H9 (cell line): ENCODE data around the gene PCCA. TPM values are rescaled to one million over a fixed set of nuclear protein-coding genes. Genes with fewer than 3 reads are reported as not detected.

Experiments used
- DNase-seq: peaks from one replicate; pipeline ENCODE4 v3.0.0-alpha.2; 2017
- H2AFZ ChIP-seq: one replicate; pipeline ENCODE4 v1.6.1; 2013; ENCODE audit warnings: mild to moderate bottlenecking, low read length, control low read depth, moderate library complexity
- H2AK5ac ChIP-seq: 2 replicates; pipeline ENCODE4 v1.6.1; 2013; ENCODE audit warnings: low read length, control low read depth, mixed read lengths; ENCODE audit not compliant: insufficient read length
- H2BK120ac ChIP-seq: one replicate; pipeline ENCODE4 v1.6.1; 2013; ENCODE audit warnings: low read depth, mild to moderate bottlenecking, low read length, control low read depth, inconsistent platforms; ENCODE audit not compliant: poor library complexity, severe bottlenecking
- H2BK12ac ChIP-seq: 2 replicates; pipeline ENCODE4 v1.6.1; 2013; ENCODE audit warnings: low read length, control low read depth, mixed read lengths, low read depth; ENCODE audit not compliant: insufficient read length
- H2BK15ac ChIP-seq: 2 replicates; pipeline ENCODE4 v1.6.1; 2013; ENCODE audit warnings: low read depth, low read length, control low read depth
- H2BK20ac ChIP-seq: one replicate; pipeline ENCODE4 v1.6.1; 2013; ENCODE audit warnings: low read depth, mild to moderate bottlenecking, low read length, control low read depth, inconsistent platforms; ENCODE audit not compliant: poor library complexity, severe bottlenecking
- H2BK5ac ChIP-seq: 2 replicates; pipeline ENCODE4 v1.6.1; 2013; ENCODE audit warnings: low read length, control low read depth, mixed read lengths; ENCODE audit not compliant: insufficient read length
- H3K14ac ChIP-seq: 2 replicates; pipeline ENCODE4 v1.6.1; 2013; ENCODE audit warnings: low read length, control low read depth; ENCODE audit not compliant: insufficient read depth
- H3K18ac ChIP-seq: 2 replicates; pipeline ENCODE4 v1.6.1; 2013; ENCODE audit warnings: low read depth, mild to moderate bottlenecking, mixed read lengths, low read length, control low read depth; ENCODE audit not compliant: insufficient read length
- H3K23ac ChIP-seq: 2 replicates; pipeline ENCODE4 v1.6.1; 2013; ENCODE audit warnings: low read length, control low read depth, mixed read lengths, low read depth; ENCODE audit not compliant: insufficient read length
- H3K23me2 ChIP-seq: 2 replicates; pipeline ENCODE4 v1.6.1; 2013; ENCODE audit warnings: low read depth, mild to moderate bottlenecking, mixed read lengths, low read length, control low read depth; ENCODE audit not compliant: insufficient read length, poor library complexity, severe bottlenecking
- H3K27ac ChIP-seq: 2 replicates; pipeline ENCODE4 v1.5.1; 2013; ENCODE audit warnings: low read length, control low read depth, mixed read lengths, low read depth; ENCODE audit not compliant: insufficient read length
- H3K27me3 ChIP-seq: 2 replicates; pipeline ENCODE4 v1.6.1; 2013; ENCODE audit warnings: low read length, control low read depth, inconsistent platforms; ENCODE audit not compliant: insufficient read depth
- H3K4ac ChIP-seq: 2 replicates; pipeline ENCODE4 v1.6.1; 2013; ENCODE audit warnings: low read depth, mild to moderate bottlenecking, control low read depth, inconsistent platforms, low read length, moderate library complexity
- H3K4me1 ChIP-seq: 2 replicates; pipeline ENCODE4 v1.6.1; 2013; ENCODE audit warnings: low read length, control low read depth, inconsistent platforms; ENCODE audit not compliant: insufficient read depth
- H3K4me2 ChIP-seq: 2 replicates; pipeline ENCODE4 v1.6.1; 2013; ENCODE audit warnings: low read length, control low read depth, mixed read lengths; ENCODE audit not compliant: insufficient read length, insufficient read depth
- H3K56ac ChIP-seq: 2 replicates; pipeline ENCODE4 v1.6.1; 2013; ENCODE audit warnings: low read depth, mild to moderate bottlenecking, mixed read lengths, low read length, control low read depth; ENCODE audit not compliant: insufficient read length
- H3K79me1 ChIP-seq: 2 replicates; pipeline ENCODE4 v1.6.1; 2013; ENCODE audit warnings: low read depth, mild to moderate bottlenecking, moderate library complexity, low read length, control low read depth, inconsistent platforms; ENCODE audit not compliant: insufficient read depth, poor library complexity, severe bottlenecking
- H3K79me2 ChIP-seq: 2 replicates; pipeline ENCODE4 v1.6.1; 2013; ENCODE audit warnings: low read length, control low read depth, inconsistent platforms; ENCODE audit not compliant: insufficient read depth
- H3K9ac ChIP-seq: 2 replicates; pipeline ENCODE4 v1.6.1; 2013; ENCODE audit warnings: low read length, control low read depth, mixed read lengths; ENCODE audit not compliant: insufficient read length; ENCODE audit errors: extremely low read depth
- H3K9me3 ChIP-seq: one replicate; pipeline ENCODE4 v1.6.1; 2013; ENCODE audit warnings: low read depth, low read length, inconsistent platforms; ENCODE audit not compliant: control insufficient read depth
- H3T11ph ChIP-seq: one replicate; pipeline ENCODE4 v1.6.1; 2013; ENCODE audit warnings: mild to moderate bottlenecking, low read length, control low read depth, inconsistent platforms
- H4K20me1 ChIP-seq: one replicate; pipeline ENCODE4 v1.6.1; 2013; ENCODE audit not compliant: control insufficient read depth, insufficient read length, insufficient read depth
- H4K5ac ChIP-seq: 2 replicates; pipeline ENCODE4 v1.6.1; 2013; ENCODE audit warnings: low read depth, mild to moderate bottlenecking, mixed read lengths, low read length, control low read depth; ENCODE audit not compliant: insufficient read length
- H4K8ac ChIP-seq: replicated peaks from 2 replicates; pipeline ENCODE4 v1.6.1; 2013; ENCODE audit warnings: low read length, control low read depth, mixed read lengths, low read depth; ENCODE audit not compliant: insufficient read length
- H4K91ac ChIP-seq: 2 replicates; pipeline ENCODE4 v1.6.1; 2013; ENCODE audit warnings: low read depth, mild to moderate bottlenecking, moderate library complexity, mixed read lengths, low read length, control low read depth; ENCODE audit not compliant: insufficient read length
- H3K27ac Mint-ChIP-seq, 3 experiments: 2 replicates in 2 of 3; 3 replicates in 1 of 3; pipeline ENCODE4 v1.8.0; 2020 to 2021; ENCODE audit warnings: mixed read lengths in 3 of 3, mild to moderate bottlenecking in 1 of 3, moderate library complexity in 1 of 3
- H3K27me3 Mint-ChIP-seq: 2 replicates; pipeline ENCODE4 v1.8.0; 2021; ENCODE audit warnings: low read depth, mild to moderate bottlenecking, moderate library complexity, mixed read lengths
- H3K36me3 Mint-ChIP-seq, 3 experiments: 2 replicates in 2 of 3; 3 replicates in 1 of 3; pipeline ENCODE4 v1.8.0; 2020 to 2021; ENCODE audit warnings: low read depth in 3 of 3, mixed read lengths in 3 of 3; ENCODE audit not compliant: insufficient read depth in 1 of 3
- H3K4me1 Mint-ChIP-seq, 2 experiments: 2 replicates each; pipeline ENCODE4 v1.8.0; 2020; ENCODE audit warnings: mixed read lengths in 2 of 2
- H3K4me3 Mint-ChIP-seq, 2 experiments: 2 replicates in 1 of 2; 3 replicates in 1 of 2; pipeline ENCODE4 v1.8.0; 2020 to 2021; ENCODE audit warnings: mild to moderate bottlenecking in 2 of 2, mixed read lengths in 2 of 2, moderate library complexity in 1 of 2
- H3K9me3 Mint-ChIP-seq, 2 experiments: 2 replicates in 1 of 2; 3 replicates in 1 of 2; pipeline ENCODE4 v1.8.0; 2020; ENCODE audit warnings: mild to moderate bottlenecking in 2 of 2, mixed read lengths in 2 of 2, moderate library complexity in 1 of 2
- WGBS: extraction: QIAGEN DNeasy Blood & Tissue Kit; methylation state at CpG from one replicate; pipeline ENCODE4 v1.1.7; 2013; ENCODE audit warnings: missing lambda C conversion rate, low lambda C conversion rate, mixed read lengths; ENCODE audit not compliant: insufficient read length; ENCODE audit errors: extremely low coverage; 5-methylcytosine and 5-hydroxymethylcytosine counted together
- total RNA-seq: library from RNA; stranded (reverse); gene quantifications from 2 replicates; pipeline ENCODE4 v1.2.1, GENCODE V29; 2021
- TF ChIP-seq, protein P1 (sequence below): fragments of 200-600 bp; sonication (generic); conservative IDR thresholded peaks from 3 replicates; pipeline ENCODE4 v1.8.0; 2021; ENCODE audit warnings: antibody characterized with exemption, mild to moderate bottlenecking

Gene PCCA
- total RNA-seq, 1 experiment from 2014 or later: 56.5 TPM

- H3K36me3 Mint-ChIP-seq: peaks cover 5 to 28% (median 24%) of the 10 kb centered on the region in 3 experiments; a peak in 6 of 7 replicates
Observed at GRCh38 chr13:100273138-100273537, 184.2 kb downstream of the PCCA start.

More at GRCh38 chr13:100273138-100273537, 184.2 kb downstream of the PCCA start:
- Mint-ChIP-seq H3K27me3 (no peaks in the 10 kb centered on the region), H3K4me1 (peaks cover 12 to 15% of the 10 kb centered on the region in 2 experiments), H3K27ac (no peak overlapping the region), H3K4me3 (no peak overlapping the region), H3K9me3 (no peaks in the 10 kb centered on the region)
- Histone ChIP-seq H4K8ac (no peak overlapping the region), H3K79me1 (no peaks in the 10 kb centered on the region), H3K79me2 (no peaks in the 10 kb centered on the region), H4K20me1 (no peaks in the 10 kb centered on the region), H3K23me2 (no peaks in the 10 kb centered on the region), H3K9me3 (no peaks in the 10 kb centered on the region), H2BK15ac (no peak overlapping the region), H3K4me2 (no peak overlapping the region), H3K14ac (no peak overlapping the region), H3K9ac (no peak overlapping the region), H2BK120ac (no peak overlapping the region), H2BK5ac (no peak overlapping the region), H2AFZ (no peak overlapping the region), H4K5ac (no peak overlapping the region), H3K18ac (no peak overlapping the region), H3K4ac (no peak overlapping the region), H2BK20ac (no peak overlapping the region), H2AK5ac (no peak overlapping the region), H3K27ac (no peak overlapping the region), H3K23ac (no peak overlapping the region), H3K56ac (no peak overlapping the region), H3T11ph (no peak overlapping the region), H3K4me1 (peaks cover 2% of the 10 kb centered on the region; the same call in 1 of the 2 replicates), H2BK12ac (no peak overlapping the region), H3K27me3 (no peaks in the 10 kb centered on the region), H4K91ac (no peak overlapping the region)
- WGBS: no CpG with 5 or more reads among the region's 6 CpGs
- TF ChIP-seq, protein P1, sequence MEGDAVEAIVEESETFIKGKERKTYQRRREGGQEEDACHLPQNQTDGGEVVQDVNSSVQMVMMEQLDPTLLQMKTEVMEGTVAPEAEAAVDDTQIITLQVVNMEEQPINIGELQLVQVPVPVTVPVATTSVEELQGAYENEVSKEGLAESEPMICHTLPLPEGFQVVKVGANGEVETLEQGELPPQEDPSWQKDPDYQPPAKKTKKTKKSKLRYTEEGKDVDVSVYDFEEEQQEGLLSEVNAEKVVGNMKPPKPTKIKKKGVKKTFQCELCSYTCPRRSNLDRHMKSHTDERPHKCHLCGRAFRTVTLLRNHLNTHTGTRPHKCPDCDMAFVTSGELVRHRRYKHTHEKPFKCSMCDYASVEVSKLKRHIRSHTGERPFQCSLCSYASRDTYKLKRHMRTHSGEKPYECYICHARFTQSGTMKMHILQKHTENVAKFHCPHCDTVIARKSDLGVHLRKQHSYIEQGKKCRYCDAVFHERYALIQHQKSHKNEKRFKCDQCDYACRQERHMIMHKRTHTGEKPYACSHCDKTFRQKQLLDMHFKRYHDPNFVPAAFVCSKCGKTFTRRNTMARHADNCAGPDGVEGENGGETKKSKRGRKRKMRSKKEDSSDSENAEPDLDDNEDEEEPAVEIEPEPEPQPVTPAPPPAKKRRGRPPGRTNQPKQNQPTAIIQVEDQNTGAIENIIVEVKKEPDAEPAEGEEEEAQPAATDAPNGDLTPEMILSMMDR: no peak
- no peak for DNase-seq
